Cerebellar nuclear complex (tissue), 1 donor: ENCODE results near the gene MRPL53.
A peak's percentile ranks its signal among the peaks of the same experiment; 100 is the strongest.
"Not testable (repeated sequence)": the region's sequence is repeated elsewhere in the genome, so short reads cannot be mapped to it uniquely, and the experiment has no call there.

Source experiments
- DNase-seq, 2 experiments: peaks; one replicate each; lab custom pipeline; 2025; lab: John Stamatoyannopoulos, UW

MRPL53 gene

GRCh38 chr2:74482801-74483674, 10.6 kb upstream of the MRPL53 start, which contains the start of the genes CCDC142 and TTC31:
TSS of gene CCDC142 (minus strand) at chr2:74482998. CDS start at chr2:74482837, 161 bp downstream.
TSS of gene TTC31 (plus strand) at chr2:74483081. CDS start at chr2:74483096, 15 bp downstream.
- peak; percentile 51 to 96 for DNase-seq

GRCh38 chr2:74481961-74482800, 9.7 kb upstream of the MRPL53 start:
- no peak for DNase-seq

- no peak for DNase-seq
Measured at GRCh38 chr2:74481431-74481830, 9.0 kb upstream of the MRPL53 start.

GRCh38 chr2:74474899-74475298, 2.4 kb upstream of the MRPL53 start:
- no peak for DNase-seq

GRCh38 chr2:74474481-74474880, 2.0 kb upstream of the MRPL53 start:
- no peak for DNase-seq

GRCh38 chr2:74472945-74473258, 422 bp upstream of the MRPL53 start:
- no peak for DNase-seq

- DNase-seq, result no peak
Measured at GRCh38 chr2:74471332-74472065, 981 bp downstream of the MRPL53 start.

GRCh38 chr2:74470742-74471141, 1.7 kb downstream of the MRPL53 start:
- not testable (repeated sequence) for DNase-seq

- DNase-seq, result no peak
Measured at GRCh38 chr2:74464406-74464805, 8.1 kb downstream of the MRPL53 start.

- no peak for DNase-seq
Measured at GRCh38 chr2:74462786-74463105, 9.7 kb downstream of the MRPL53 start.

- no peak for DNase-seq
Measured at GRCh38 chr2:74462054-74462785, 10.3 kb downstream of the MRPL53 start.

- no peak for DNase-seq
Measured at GRCh38 chr2:74461187-74462053, 11.1 kb downstream of the MRPL53 start.

- not testable (repeated sequence) for DNase-seq
Measured at GRCh38 chr2:74460187-74460586, 12.3 kb downstream of the MRPL53 start.

GRCh38 chr2:74459503-74460118, 12.9 kb downstream of the MRPL53 start:
- DNase-seq, result not testable (repeated sequence)

GRCh38 chr2:74458938-74459363, 13.5 kb downstream of the MRPL53 start:
- DNase-seq, result no peak

GRCh38 chr2:74458132-74458937, 14.1 kb downstream of the MRPL53 start, which contains the start of gene WBP1:
TSS of gene WBP1 (plus strand) at chr2:74458438. CDS start at chr2:74458603, 165 bp downstream.
- peak; percentile 99 for DNase-seq

GRCh38 chr2:74457549-74458131, 14.8 kb downstream of the MRPL53 start:
- no peak for DNase-seq

GRCh38 chr2:74457129-74457548, 15.3 kb downstream of the MRPL53 start:
- DNase-seq, result no peak
